Activated naive CD8-positive, alpha-beta T cell treated with anti-CD3 and anti-CD28 coated beads for 36 hours (primary cell): ENCODE measurements around the gene LRRC56. TPM values are rescaled to one million over a fixed set of nuclear protein-coding genes. Genes with fewer than 3 reads are reported as not detected.

Source experiments
- DNase-seq: peaks from one replicate; pipeline ENCODE4 v3.0.0; 2021
- H3K27ac Mint-ChIP-seq: one replicate; pipeline ENCODE4 v1.8.0; 2022; ENCODE audit warnings: mild to moderate bottlenecking, moderate library complexity, mixed read lengths
- H3K27me3 Mint-ChIP-seq: one replicate; pipeline ENCODE4 v1.8.0; 2022; ENCODE audit warnings: mild to moderate bottlenecking, mixed read lengths
- H3K36me3 Mint-ChIP-seq: one replicate; pipeline ENCODE4 v1.8.0; 2021; ENCODE audit warnings: mild to moderate bottlenecking, mixed read lengths
- H3K4me1 Mint-ChIP-seq: one replicate; pipeline ENCODE4 v1.8.0; 2021; ENCODE audit warnings: mixed read lengths
- H3K4me3 Mint-ChIP-seq: one replicate; pipeline ENCODE4 v1.8.0; 2022; ENCODE audit warnings: mild to moderate bottlenecking, moderate library complexity, mixed read lengths
- H3K9me3 Mint-ChIP-seq: one replicate; pipeline ENCODE4 v1.8.0; 2022; ENCODE audit warnings: mixed read lengths
- total RNA-seq, 2 experiments: library from RNA; stranded (reverse); gene quantifications; one replicate each; pipeline ENCODE4 v1.2.3, GENCODE V29; 2021

Gene LRRC56
- 1 to 10 TPM; 1.4 to 2.2 TPM for total RNA-seq

- Mint-ChIP-seq H3K9me3 (no peaks in the 10 kb centered on the region), H3K36me3 (peaks cover 2% of the 10 kb centered on the region), H3K27me3 (no peaks in the 10 kb centered on the region), H3K4me3 (peak within 1 kb of the TSS; percentile 87), H3K27ac (peak within 1 kb of the TSS; percentile 91), H3K4me1 (peaks cover 12% of the 10 kb centered on the region)
- DNase-seq: peak; percentile 92
Observed at GRCh38 chr11:536841-537621, at the start of gene LRRC56. TSS of gene LRRC56 (plus strand) at chr11:537527. CDS start at chr11:540685, 3,158 bp downstream.

GRCh38 chr11:487571-488021, 49.7 kb upstream of the LRRC56 start:
- Mint-ChIP-seq H3K27ac (no peak overlapping the region), H3K4me3 (no peak overlapping the region), H3K9me3 (no peaks in the 10 kb centered on the region), H3K36me3 (peaks cover 1% of the 10 kb centered on the region), H3K4me1 (no peaks in the 10 kb centered on the region), H3K27me3 (no peaks in the 10 kb centered on the region)
- DNase-seq: no peak

DNA sequence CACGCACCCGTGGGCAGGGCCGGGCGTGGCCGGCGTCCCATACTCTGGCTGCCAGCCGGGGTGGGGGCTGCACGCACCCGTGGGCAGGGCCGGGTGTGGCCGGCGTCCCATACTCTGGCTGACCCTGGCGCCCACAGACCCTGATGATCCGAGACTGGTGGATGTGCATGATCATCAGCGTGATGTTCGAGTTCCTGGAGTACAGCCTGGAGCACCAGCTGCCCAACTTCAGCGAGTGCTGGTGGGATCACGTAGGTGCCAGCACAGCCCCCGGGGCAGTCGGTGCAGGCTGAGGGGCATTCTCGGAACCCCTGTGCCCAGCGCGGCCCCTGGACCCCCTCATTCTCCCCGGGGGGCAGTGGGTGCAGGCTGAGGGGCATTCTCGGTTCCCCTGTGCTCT, 49.3 kb upstream of the LRRC56 start:
- no peak for DNase-seq
- no peaks in the 10 kb centered on the region for H3K9me3 Mint-ChIP-seq
- H3K4me3 Mint-ChIP-seq: no peak overlapping the region
- no peaks in the 10 kb centered on the region for H3K4me1 Mint-ChIP-seq
- no peaks in the 10 kb centered on the region for H3K27me3 Mint-ChIP-seq
- no peak overlapping the region for H3K27ac Mint-ChIP-seq
- H3K36me3 Mint-ChIP-seq: peaks cover 1% of the 10 kb centered on the region

DNA sequence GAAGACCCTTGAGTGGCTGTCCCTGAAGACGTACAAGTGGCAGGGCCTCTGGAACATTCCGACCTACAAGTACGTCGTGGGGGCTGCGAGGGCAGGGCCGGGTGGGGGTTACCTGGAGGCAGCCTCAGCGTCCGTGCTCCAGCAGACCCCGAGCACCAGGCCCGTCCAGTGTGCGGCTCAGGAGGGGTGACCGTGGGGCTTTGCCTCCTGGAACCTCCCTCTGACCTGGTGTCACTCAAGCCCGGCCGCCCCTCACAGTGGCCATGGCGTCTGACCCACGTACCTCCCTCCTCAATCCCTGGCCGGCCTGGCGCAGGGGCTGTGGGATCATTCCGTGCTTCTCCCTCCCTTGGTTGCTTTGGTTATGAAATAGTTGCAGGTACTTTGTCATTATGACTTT, 48.7 kb upstream of the LRRC56 start:
- Mint-ChIP-seq H3K4me3 (no peak overlapping the region), H3K9me3 (no peaks in the 10 kb centered on the region), H3K36me3 (peaks cover 1% of the 10 kb centered on the region), H3K4me1 (no peaks in the 10 kb centered on the region), H3K27ac (no peak overlapping the region), H3K27me3 (no peaks in the 10 kb centered on the region)
- no peak for DNase-seq

- Mint-ChIP-seq H3K27ac (no peak overlapping the region), H3K4me1 (no peaks in the 10 kb centered on the region), H3K4me3 (no peak overlapping the region), H3K36me3 (peaks cover 1% of the 10 kb centered on the region), H3K9me3 (no peaks in the 10 kb centered on the region), H3K27me3 (no peaks in the 10 kb centered on the region)
- no peak for DNase-seq
Observed at GRCh38 chr11:488992-489391, 48.3 kb upstream of the LRRC56 start.

GRCh38 chr11:489610-490185, 47.6 kb upstream of the LRRC56 start:
- H3K36me3 Mint-ChIP-seq: peaks cover 4% of the 10 kb centered on the region
- H3K4me1 Mint-ChIP-seq: no peaks in the 10 kb centered on the region
- no peaks in the 10 kb centered on the region for H3K9me3 Mint-ChIP-seq
- H3K27ac Mint-ChIP-seq: no peak overlapping the region
- no peak overlapping the region for H3K4me3 Mint-ChIP-seq
- no peaks in the 10 kb centered on the region for H3K27me3 Mint-ChIP-seq
- DNase-seq: no peak

GRCh38 chr11:490186-490929, 47.0 kb upstream of the LRRC56 start:
- Mint-ChIP-seq H3K27me3 (no peaks in the 10 kb centered on the region), H3K4me3 (no peak overlapping the region), H3K4me1 (no peaks in the 10 kb centered on the region), H3K27ac (no peak overlapping the region), H3K36me3 (peaks cover 4% of the 10 kb centered on the region), H3K9me3 (no peaks in the 10 kb centered on the region)
- no peak for DNase-seq

GRCh38 chr11:490930-491260, 46.4 kb upstream of the LRRC56 start:
- Mint-ChIP-seq H3K9me3 (no peaks in the 10 kb centered on the region), H3K36me3 (peaks cover 6% of the 10 kb centered on the region), H3K4me1 (peaks cover 1% of the 10 kb centered on the region), H3K27me3 (no peaks in the 10 kb centered on the region), H3K4me3 (no peak overlapping the region), H3K27ac (no peak overlapping the region)
- no peak for DNase-seq

DNA sequence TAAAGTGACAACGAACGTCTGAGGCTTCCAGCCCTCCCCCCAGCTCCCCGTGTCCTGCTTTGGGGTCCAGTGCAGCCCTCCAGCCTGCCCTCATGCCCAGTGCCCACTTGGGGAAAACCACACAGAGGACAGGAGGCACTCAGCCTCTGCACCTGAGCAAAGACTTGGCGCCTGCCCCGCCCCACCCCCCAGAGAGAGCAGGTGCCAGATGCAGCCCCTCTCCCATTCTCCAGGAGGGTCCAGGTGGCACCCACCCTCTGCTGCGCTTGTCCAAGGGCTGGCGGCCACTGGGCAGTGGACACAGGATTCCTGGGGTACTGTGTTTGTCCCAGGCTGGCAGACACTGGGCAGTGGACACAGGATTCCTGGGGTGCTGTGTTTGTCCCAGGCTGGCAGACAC, 46.0 kb upstream of the LRRC56 start:
- no peak for DNase-seq
- peaks cover 1% of the 10 kb centered on the region for H3K4me1 Mint-ChIP-seq

GRCh38 chr11:492427-493226, 44.7 kb upstream of the LRRC56 start:
- no peak for DNase-seq
- no peaks in the 10 kb centered on the region for H3K27me3 Mint-ChIP-seq
- no peak overlapping the region for H3K27ac Mint-ChIP-seq
- H3K9me3 Mint-ChIP-seq: no peaks in the 10 kb centered on the region
- H3K4me3 Mint-ChIP-seq: no peak overlapping the region
- H3K4me1 Mint-ChIP-seq: peaks cover 6% of the 10 kb centered on the region
- peaks cover 16% of the 10 kb centered on the region for H3K36me3 Mint-ChIP-seq

More for the DNA sequence above, 46.0 kb upstream of the LRRC56 start:
- no peak overlapping the region for H3K4me3 Mint-ChIP-seq
- peaks cover 6% of the 10 kb centered on the region for H3K36me3 Mint-ChIP-seq
- no peak overlapping the region for H3K27ac Mint-ChIP-seq
- no peaks in the 10 kb centered on the region for H3K9me3 Mint-ChIP-seq
- no peaks in the 10 kb centered on the region for H3K27me3 Mint-ChIP-seq

DNA sequence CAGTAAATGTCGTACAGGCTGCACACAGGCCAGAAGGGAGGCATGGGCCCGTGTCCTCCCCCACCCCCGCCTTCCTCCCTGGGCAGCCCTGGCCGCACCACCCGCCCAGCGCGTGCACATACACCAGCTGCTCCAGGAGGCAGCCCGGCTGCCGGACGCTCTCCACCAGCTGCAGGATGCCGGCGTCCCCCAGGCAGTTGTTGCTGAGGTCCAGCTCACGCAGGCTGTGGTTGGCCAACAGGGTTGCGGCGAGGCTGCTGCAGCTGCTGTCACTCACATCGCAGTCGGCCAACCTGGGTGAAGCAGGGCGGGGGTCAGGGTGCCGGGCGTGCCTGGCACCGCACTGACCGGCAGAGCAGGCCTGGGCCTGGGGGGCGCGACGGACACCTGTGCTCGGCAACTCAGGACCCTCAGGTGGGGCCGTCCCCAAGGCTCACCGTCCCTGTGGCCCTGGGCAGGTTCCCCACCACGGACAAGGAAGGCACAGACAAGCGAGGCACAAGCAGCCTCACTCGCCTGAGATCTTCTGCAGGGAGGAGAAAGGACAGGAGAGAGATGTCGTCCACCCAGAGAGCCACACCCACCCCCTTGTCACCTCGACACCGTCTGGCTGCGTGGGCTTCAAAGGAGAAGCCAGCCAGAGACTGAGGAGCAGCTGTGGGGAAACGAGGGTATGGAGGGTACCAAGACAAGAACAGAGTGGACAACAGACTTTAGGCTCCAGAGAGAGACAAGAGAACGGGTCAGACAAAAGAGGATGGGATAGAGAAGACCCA, 42.4 kb upstream of the LRRC56 start:
- H3K36me3 Mint-ChIP-seq: peaks cover 25% of the 10 kb centered on the region

GRCh38 chr11:495537-495931, 41.8 kb upstream of the LRRC56 start:
- H3K9me3 Mint-ChIP-seq: no peaks in the 10 kb centered on the region
- H3K27me3 Mint-ChIP-seq: no peaks in the 10 kb centered on the region
- peaks cover 25% of the 10 kb centered on the region for H3K36me3 Mint-ChIP-seq
- no peak overlapping the region for H3K4me3 Mint-ChIP-seq
- no peak for DNase-seq
- H3K27ac Mint-ChIP-seq: peak overlapping the region; percentile 16
- peaks cover 6% of the 10 kb centered on the region for H3K4me1 Mint-ChIP-seq

More for the DNA sequence above, 42.4 kb upstream of the LRRC56 start:
- no peak overlapping the region for H3K27ac Mint-ChIP-seq
- no peaks in the 10 kb centered on the region for H3K9me3 Mint-ChIP-seq
- H3K27me3 Mint-ChIP-seq: no peaks in the 10 kb centered on the region
- no peak overlapping the region for H3K4me3 Mint-ChIP-seq
- DNase-seq: no peak
- H3K4me1 Mint-ChIP-seq: peaks cover 6% of the 10 kb centered on the region

DNA sequence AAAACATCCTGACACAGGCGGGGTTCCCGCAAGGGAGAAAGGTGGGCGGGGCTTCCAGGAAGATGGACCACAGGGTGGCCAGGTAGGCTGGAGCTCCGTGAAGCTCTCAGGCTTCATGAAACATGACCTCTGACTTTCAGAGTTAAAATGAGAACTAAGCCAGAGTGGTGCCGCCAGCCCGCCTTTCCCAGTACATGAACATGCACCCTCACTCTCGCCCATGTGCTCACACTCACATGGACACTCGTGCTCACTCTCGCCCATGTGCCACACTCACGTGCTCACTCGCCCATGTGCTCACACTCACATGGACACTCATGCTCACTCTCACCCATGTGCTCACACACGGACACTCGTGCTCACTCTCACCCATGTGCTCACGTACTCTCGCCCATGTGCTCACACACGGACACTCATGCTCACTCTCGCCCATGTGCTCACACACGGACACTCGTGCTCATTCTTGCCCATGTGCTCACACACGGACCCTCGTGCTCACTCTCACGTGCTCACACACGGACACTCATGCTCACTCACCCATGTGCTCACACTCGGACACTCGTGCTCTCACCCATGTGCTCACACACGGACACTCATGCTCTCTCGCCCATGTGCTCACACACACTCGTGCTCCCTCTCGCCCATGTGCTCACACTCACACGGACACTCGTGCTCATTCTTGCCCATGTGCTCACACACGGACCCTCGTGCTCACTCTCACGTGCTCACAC, 40.3 kb upstream of the LRRC56 start:
- Mint-ChIP-seq H3K27ac (peak overlapping the region; percentile 69), H3K4me1 (peaks cover 6% of the 10 kb centered on the region), H3K4me3 (no peak overlapping the region), H3K27me3 (no peaks in the 10 kb centered on the region), H3K36me3 (peaks cover 24% of the 10 kb centered on the region), H3K9me3 (no peaks in the 10 kb centered on the region)
- no peak for DNase-seq
